Measurements from ENCODE around the gene MFAP1. TPM values are rescaled to one million over a fixed set of nuclear protein-coding genes. Genes with fewer than 3 reads are reported as not detected.
A peak's percentile ranks its signal among the peaks of the same experiment; 100 is the strongest.

Gene MFAP1
- total RNA-seq, 4 donors from 2014 or later: 13.9 to 18.0 (median 14.4) TPM

GRCh38 chr15:43779016-43779415, 45.5 kb downstream of the MFAP1 start:
- ATAC-seq (ENCODE audit: low FRiP score): no peak
- no peak for TF ChIP-seq CTCF (IDR thresholded peaks at IDR 0.05)

GRCh38 chr15:43777267-43777914, 47.1 kb downstream of the MFAP1 start:
- peak; percentile 90 for ATAC-seq (ENCODE audit: low FRiP score)
- DNase-seq (ENCODE audit: low spot score): peak; percentile 59
- TF ChIP-seq CTCF (IDR thresholded peaks at IDR 0.05): peak in 1 of 3 donors; percentile 57

More at GRCh38 chr15:43779016-43779415, 45.5 kb downstream of the MFAP1 start:
- DNase-seq (ENCODE audit: low spot score): no peak

- no peak for DNase-seq (ENCODE audit: low spot score)
- peak; percentile 72 for ATAC-seq (ENCODE audit: low FRiP score)
- TF ChIP-seq CTCF (IDR thresholded peaks at IDR 0.05): no peak
These were observed 47.7 kb downstream of the MFAP1 start, which contains the start of gene ELL3 for GRCh38 chr15:43776718-43777266. Gene ELL3 (minus strand): TSS chr15:43776966. CDS start chr15:43776901, 65 bp downstream.

GRCh38 chr15:43776101-43776717, 48.3 kb downstream of the MFAP1 start:
- TF ChIP-seq CTCF (IDR thresholded peaks at IDR 0.05): no peak
- ATAC-seq (ENCODE audit: low FRiP score) (peak; percentile 16), DNase-seq (ENCODE audit: low spot score) (no peak)

- ATAC-seq (ENCODE audit: low FRiP score) (no peak), DNase-seq (ENCODE audit: low spot score) (no peak)
- TF ChIP-seq CTCF (IDR thresholded peaks at IDR 0.05): no peak
These were observed 49.0 kb downstream of the MFAP1 start for GRCh38 chr15:43775411-43775965.

GRCh38 chr15:43774062-43774461, 50.4 kb downstream of the MFAP1 start:
- DNase-seq (ENCODE audit: low spot score) (no peak), ATAC-seq (ENCODE audit: low FRiP score) (no peak)
- no peak for TF ChIP-seq CTCF (IDR thresholded peaks at IDR 0.05)
